ENCODE measurements around the gene MPP3. TPM values are rescaled to one million over a fixed set of nuclear protein-coding genes. Genes with fewer than 3 reads are reported as not detected.

Gene MPP3
- total RNA-seq, 6 donors from 2014 or later: 16.2 to 142 (median 38.5) TPM

- 92% methylated on average over 12 of the region's 12 CpGs; no CpG with 5 or more reads in 1 of the 2 donors for WGBS, 2 donors
- no peak overlapping the region for H3K27ac ChIP-seq
- H3K4me1 ChIP-seq: peaks cover 0 to 5% (median 2%) of the 10 kb centered on the region in 4 donors
- DNase-seq (no peak), ATAC-seq (ENCODE audit: low FRiP score in 2 of 2) (no peak)
- no peak for TF ChIP-seq POLR2A (IDR thresholded peaks at IDR 0.05)
- TF ChIP-seq CTCF (IDR thresholded peaks at IDR 0.05): no peak
- no peak for TF ChIP-seq POLR2AphosphoS5 (IDR thresholded peaks at IDR 0.05)
- no peak for TF ChIP-seq EP300 (IDR thresholded peaks at IDR 0.05)
- H3K4me3 ChIP-seq: no peak overlapping the region
- H3K9me3 ChIP-seq: no peaks in the 10 kb centered on the region
- no peaks in the 10 kb centered on the region for H3K27me3 ChIP-seq
- H3K36me3 ChIP-seq: peaks cover 0 to 87% (median 38%) of the 10 kb centered on the region in 4 donors
Observed at GRCh38 chr17:43814026-43814425, 18.9 kb downstream of the MPP3 start.

GRCh38 chr17:43813386-43813785 is 19.6 kb downstream of the MPP3 start:
- no peaks in the 10 kb centered on the region for H3K27me3 ChIP-seq
- H3K4me3 ChIP-seq: no peak overlapping the region
- no peak for TF ChIP-seq CTCF (IDR thresholded peaks at IDR 0.05)
- TF ChIP-seq EP300 (IDR thresholded peaks at IDR 0.05): no peak
- TF ChIP-seq POLR2AphosphoS5 (IDR thresholded peaks at IDR 0.05): no peak
- no peak for TF ChIP-seq POLR2A (IDR thresholded peaks at IDR 0.05)
- H3K4me1 ChIP-seq: peaks cover 0 to 5% (median 2%) of the 10 kb centered on the region in 4 donors
- ATAC-seq (ENCODE audit: low FRiP score in 2 of 2) (no peak), DNase-seq (no peak)
- WGBS, 2 donors: 97% methylated on average over 3 of the region's 3 CpGs; no CpG with 5 or more reads in 1 of the 2 donors
- H3K9me3 ChIP-seq: no peaks in the 10 kb centered on the region
- peaks cover 3 to 87% (median 40%) of the 10 kb centered on the region in 4 donors for H3K36me3 ChIP-seq
- H3K27ac ChIP-seq: no peak overlapping the region

- Histone ChIP-seq H3K9me3 (no peaks in the 10 kb centered on the region), H3K4me3 (no peak overlapping the region), H3K27me3 (no peaks in the 10 kb centered on the region), H3K36me3 (peaks cover 3 to 87% (median 39%) of the 10 kb centered on the region in 4 donors), H3K27ac (no peak overlapping the region), H3K4me1 (peaks cover 0 to 5% (median 2%) of the 10 kb centered on the region in 4 donors)
- no peak for DNase-seq
- WGBS, 2 donors: 94% methylated on average over 9 of the region's 10 CpGs
- ATAC-seq (ENCODE audit: low FRiP score in 2 of 2): no peak
- TF ChIP-seq POLR2AphosphoS5 (IDR thresholded peaks at IDR 0.05): no peak
- no peak for TF ChIP-seq EP300 (IDR thresholded peaks at IDR 0.05)
- no peak for TF ChIP-seq CTCF (IDR thresholded peaks at IDR 0.05)
- no peak for TF ChIP-seq POLR2A (IDR thresholded peaks at IDR 0.05)
Observed at GRCh38 chr17:43812396-43813265, 20.3 kb downstream of the MPP3 start.

- Histone ChIP-seq H3K9me3 (no peaks in the 10 kb centered on the region), H3K27me3 (no peaks in the 10 kb centered on the region), H3K36me3 (peaks cover 3 to 83% (median 33%) of the 10 kb centered on the region in 4 donors), H3K4me3 (no peak overlapping the region), H3K27ac (no peak overlapping the region), H3K4me1 (peaks cover 0 to 5% (median 2%) of the 10 kb centered on the region in 4 donors)
- ATAC-seq (ENCODE audit: low FRiP score in 2 of 2) (no peak), DNase-seq (no peak)
- TF ChIP-seq POLR2AphosphoS5 (IDR thresholded peaks at IDR 0.05) (no peak), EP300 (IDR thresholded peaks at IDR 0.05) (no peak), POLR2A (IDR thresholded peaks at IDR 0.05) (no peak), CTCF (IDR thresholded peaks at IDR 0.05) (no peak)
- 91 to 92% methylated on average over 5 of the region's 5 CpGs for WGBS, 2 donors
Observed at GRCh38 chr17:43810823-43811222, 22.1 kb downstream of the MPP3 start.

Measured in upper lobe of left lung (tissue), 6 donors.